Smooth muscle cell (in vitro differentiated cells): ENCODE measurements around the gene TNIK. TPM values are rescaled to one million over a fixed set of nuclear protein-coding genes. Genes with fewer than 3 reads are reported as not detected.

Source experiments
- DNase-seq: peaks from one replicate; lab custom pipeline; 2025; ENCODE audit not compliant: unreplicated experiment; lab: John Stamatoyannopoulos, UW
- H2AFZ ChIP-seq: fragments of 200-600 bp; sonication (generic); 2 replicates; pipeline ENCODE4 v1.6.0; 2016; ENCODE audit warnings: antibody characterized with exemption, low read depth, mild to moderate bottlenecking
- H3F3A ChIP-seq: fragments of 200-600 bp; sonication (generic); 2 replicates; pipeline ENCODE4 v1.6.0; 2017; ENCODE audit warnings: antibody characterized with exemption, low read depth
- H3K27ac ChIP-seq: fragments of 200-600 bp; sonication (generic); 2 replicates; pipeline ENCODE4 v1.5.1; 2016; ENCODE audit warnings: low read depth, mild to moderate bottlenecking
- H3K27me3 ChIP-seq: fragments of 200-600 bp; sonication (generic); 2 replicates; pipeline ENCODE4 v1.6.1; 2016; ENCODE audit warnings: low read depth, mild to moderate bottlenecking
- H3K36me3 ChIP-seq: fragments of 200-600 bp; sonication (generic); 2 replicates; pipeline ENCODE4 v1.5.1; 2016; ENCODE audit warnings: low read depth
- H3K4me1 ChIP-seq: fragments of 200-600 bp; sonication (generic); 2 replicates; pipeline ENCODE4 v1.5.1; 2016; ENCODE audit warnings: low read depth
- H3K4me2 ChIP-seq: fragments of 200-600 bp; sonication (generic); 2 replicates; pipeline ENCODE4 v1.6.0; 2016; ENCODE audit warnings: mild to moderate bottlenecking
- H3K4me3 ChIP-seq: fragments of 200-600 bp; sonication (generic); 2 replicates; pipeline ENCODE4 v1.5.1; 2016; ENCODE audit warnings: mild to moderate bottlenecking
- H3K79me2 ChIP-seq: fragments of 200-600 bp; sonication (generic); 2 replicates; pipeline ENCODE4 v1.6.0; 2016; ENCODE audit warnings: low read depth, mild to moderate bottlenecking
- H3K9ac ChIP-seq: fragments of 200-600 bp; sonication (generic); 2 replicates; pipeline ENCODE4 v1.6.0; 2016; ENCODE audit warnings: low read depth
- H3K9me3 ChIP-seq: fragments of 200-600 bp; sonication (generic); replicated peaks from 2 replicates; pipeline ENCODE4 v1.5.1; 2016; ENCODE audit warnings: low read depth
- H4K20me1 ChIP-seq: fragments of 200-600 bp; sonication (generic); 2 replicates; pipeline ENCODE4 v1.6.0; 2016; ENCODE audit warnings: low read depth
- CTCF ChIP-seq: fragments of 200-600 bp; sonication (generic); IDR thresholded peaks from 2 replicates; pipeline ENCODE4 v1.5.1; 2017; ENCODE audit warnings: borderline replicate concordance, mild to moderate bottlenecking, antibody characterized with exemption; ENCODE audit not compliant: insufficient read depth, poor library complexity, severe bottlenecking
- WGBS: methylation state at CpG from one replicate; pipeline ENCODE4 v1.1.7; 2016; ENCODE audit warnings: low lambda C conversion rate; 5-methylcytosine and 5-hydroxymethylcytosine counted together
- polyA plus RNA-seq: library from polyadenylated mRNA; unstranded; fragments of >200 nt; fragmentation: Nextera tagmentation; extraction: Ambion mirVana; gene quantifications from 2 replicates; pipeline ENCODE4 v1.2.1, GENCODE V29; 2016
- total RNA-seq: library from RNA; depleted of rRNA; stranded (reverse); fragments of >200 nt; gene quantifications from 2 replicates; pipeline ENCODE4 v1.2.3, GENCODE V29; 2014

TNIK gene
- total and polyA plus RNA-seq, 2 experiments from 2014 or later = 10.4 to 12.5 TPM

DNA sequence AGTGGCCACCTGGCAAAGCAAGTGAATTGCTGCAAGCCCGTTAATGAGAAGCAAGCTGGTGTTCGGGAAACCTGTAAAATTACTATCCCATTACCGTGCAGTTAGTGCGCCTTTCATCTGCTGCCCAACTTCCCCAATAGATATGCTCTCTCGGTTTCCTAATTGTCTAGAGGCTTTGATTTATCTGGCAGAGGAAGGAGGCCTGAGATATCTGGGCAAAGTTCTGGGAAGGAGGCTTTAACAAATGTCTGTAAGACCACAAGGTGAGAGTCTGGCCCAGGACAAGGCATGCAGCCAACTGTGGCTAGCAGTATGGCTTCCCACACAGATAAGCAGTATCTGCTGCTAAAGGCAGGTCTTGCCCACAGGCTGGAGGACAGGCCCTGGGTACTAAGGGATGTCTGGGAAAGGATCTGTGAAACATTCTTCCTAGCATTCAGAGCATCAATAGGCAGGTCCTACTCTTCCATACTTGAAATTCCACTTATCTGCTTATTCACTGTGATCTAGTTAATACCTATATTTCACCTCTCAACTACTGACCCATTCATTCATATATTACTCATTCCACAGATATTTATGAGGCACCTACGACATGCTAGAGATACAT lies 303.7 kb downstream of the TNIK start:
- Histone ChIP-seq H3K36me3 (no peaks in the 10 kb centered on the region), H3K4me3 (no peak overlapping the region), H3K9ac (no peak overlapping the region), H3K4me2 (no peak overlapping the region), H3K27me3 (no peaks in the 10 kb centered on the region), H3K4me1 (peaks cover 5% of the 10 kb centered on the region), H3K79me2 (no peaks in the 10 kb centered on the region), H3K9me3 (no peaks in the 10 kb centered on the region), H2AFZ (no peak overlapping the region), H3F3A (no peaks in the 10 kb centered on the region), H4K20me1 (no peaks in the 10 kb centered on the region), H3K27ac (no peak overlapping the region)
- no peak for DNase-seq
- WGBS = 54% methylated on average over 6 of the region's 6 CpGs
- no peak for TF ChIP-seq CTCF

- no peaks in the 10 kb centered on the region for H3K36me3 ChIP-seq
- H3K9me3 ChIP-seq = no peaks in the 10 kb centered on the region
- no peaks in the 10 kb centered on the region for H3K27me3 ChIP-seq
- H3K9ac ChIP-seq = no peak overlapping the region
- no peak for DNase-seq
- H4K20me1 ChIP-seq = no peaks in the 10 kb centered on the region
- no peaks in the 10 kb centered on the region for H3K79me2 ChIP-seq
- H2AFZ ChIP-seq = no peak overlapping the region
- no peak for TF ChIP-seq CTCF
- H3F3A ChIP-seq = no peaks in the 10 kb centered on the region
- H3K27ac ChIP-seq = peak overlapping the region; percentile 11
- no peak overlapping the region for H3K4me3 ChIP-seq
- 72% methylated on average over 4 of the region's 4 CpGs for WGBS
- H3K4me2 ChIP-seq = peak overlapping the region; percentile 18
- H3K4me1 ChIP-seq = peaks cover 5% of the 10 kb centered on the region
These were observed 305.0 kb downstream of the TNIK start for GRCh38 chr3:171155122-171155700.

- no peak overlapping the region for H2AFZ ChIP-seq
- DNase-seq = no peak
- H3K4me2 ChIP-seq = no peak overlapping the region
- H3K4me3 ChIP-seq = no peak overlapping the region
- no peaks in the 10 kb centered on the region for H3K36me3 ChIP-seq
- peaks cover 5% of the 10 kb centered on the region for H3K4me1 ChIP-seq
- no peaks in the 10 kb centered on the region for H3K9me3 ChIP-seq
- H3K27me3 ChIP-seq = no peaks in the 10 kb centered on the region
- no peaks in the 10 kb centered on the region for H3K79me2 ChIP-seq
- H3K9ac ChIP-seq = no peak overlapping the region
- no peaks in the 10 kb centered on the region for H4K20me1 ChIP-seq
- no peaks in the 10 kb centered on the region for H3F3A ChIP-seq
- WGBS = 88% methylated on average over 2 of the region's 2 CpGs
- no peak overlapping the region for H3K27ac ChIP-seq
- TF ChIP-seq CTCF = no peak
These were observed 309.3 kb downstream of the TNIK start for GRCh38 chr3:171150945-171151344.

- Histone ChIP-seq H3K4me2 (no peak overlapping the region), H3K27ac (no peak overlapping the region), H3F3A (no peaks in the 10 kb centered on the region), H3K4me3 (no peak overlapping the region), H3K36me3 (no peaks in the 10 kb centered on the region), H3K27me3 (no peaks in the 10 kb centered on the region), H3K79me2 (no peaks in the 10 kb centered on the region), H2AFZ (no peak overlapping the region), H4K20me1 (no peaks in the 10 kb centered on the region), H3K4me1 (no peaks in the 10 kb centered on the region), H3K9ac (no peak overlapping the region), H3K9me3 (no peaks in the 10 kb centered on the region)
- WGBS = 95% methylated on average over 7 of the region's 7 CpGs
- no peak for DNase-seq
- no peak for TF ChIP-seq CTCF
These were observed 310.6 kb downstream of the TNIK start for GRCh38 chr3:171149526-171150116.
